GM21576 (cell line): ENCODE results near the gene CILP.
A peak's percentile ranks its signal among the peaks of the same experiment; 100 is the strongest.
"Not testable (repeated sequence)": the region's sequence is repeated elsewhere in the genome, so short reads cannot be mapped to it uniquely, and the experiment has no call there.

ENCODE experiments used
- ATAC-seq: cut with Tn5 transposase; IDR thresholded peaks from one replicate; pipeline ENCODE4 v1.9.1; 2021; ENCODE audit warnings: mild to moderate bottlenecking, moderate library complexity; ENCODE audit not compliant: unreplicated experiment

CILP gene

GRCh38 chr15:65210770-65211481 lies at the start of gene CILP:
Gene CILP (minus strand): TSS chr15:65211473. CDS start chr15:65209755, 1,718 bp downstream.
- ATAC-seq = no peak

DNA sequence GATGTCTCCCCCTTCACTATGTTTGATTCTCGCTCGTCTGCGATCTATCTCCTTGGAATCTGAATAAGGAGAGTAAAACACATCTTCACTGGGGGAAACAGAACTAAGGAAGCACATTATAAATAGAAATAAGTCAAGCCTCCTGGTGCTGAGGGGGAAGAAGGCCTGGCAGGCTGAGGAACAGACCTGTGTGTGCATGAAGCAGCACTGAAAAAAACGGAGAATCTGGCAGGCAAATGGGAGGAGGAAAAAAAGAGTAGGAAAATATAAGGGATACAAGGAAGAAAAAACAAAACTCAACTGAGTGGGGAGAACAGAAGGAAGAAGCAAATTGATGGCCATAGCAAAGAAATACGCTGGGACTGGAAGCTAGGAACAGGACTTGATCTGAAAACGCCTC lies 49.7 kb upstream of the CILP start:
- ATAC-seq = no peak

GRCh38 chr15:65259367-65259797 lies 48.1 kb upstream of the CILP start:
- no peak for ATAC-seq

DNA sequence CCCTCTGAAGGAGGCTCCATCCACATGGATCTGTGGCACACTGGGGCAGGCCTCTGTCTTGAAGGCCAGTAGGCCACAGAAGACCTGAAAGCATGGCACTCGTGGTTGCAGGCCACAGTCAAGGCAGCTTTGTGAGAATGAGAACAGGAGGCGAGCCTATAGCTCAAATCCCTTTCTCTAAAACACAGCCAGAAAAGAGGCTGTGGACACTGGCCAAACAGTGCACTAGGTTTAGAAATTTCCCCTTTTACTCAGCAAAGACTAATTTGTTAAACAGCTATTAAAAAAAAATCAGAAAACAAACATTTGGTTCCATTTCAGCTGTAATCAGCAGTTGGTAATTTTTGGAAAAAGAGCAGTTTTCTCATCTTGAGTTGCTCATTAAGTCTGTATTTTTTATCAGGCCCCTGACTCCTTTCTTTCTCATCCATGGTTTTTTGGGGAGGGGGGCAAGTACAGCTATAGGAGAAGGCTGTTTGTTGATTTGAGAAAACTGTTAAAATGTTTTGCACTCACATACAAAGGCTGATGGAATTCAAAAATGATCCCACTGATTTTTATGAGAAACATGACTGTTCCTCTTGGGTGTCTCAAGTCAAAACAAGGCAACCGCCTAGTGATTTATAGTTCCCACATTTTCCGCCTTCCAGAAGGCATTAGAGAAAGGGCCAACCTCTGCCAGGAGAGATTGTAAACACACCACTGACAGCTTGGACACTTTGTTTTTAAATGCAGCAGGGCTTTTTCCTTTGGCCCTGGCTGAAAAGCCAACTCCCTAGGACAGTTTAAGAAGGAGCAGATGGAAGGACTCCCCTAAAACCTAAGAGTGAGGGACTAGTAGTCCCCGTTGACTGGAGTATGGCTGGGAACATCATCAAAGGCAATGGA lies 47.3 kb upstream of the CILP start:
- no peak for ATAC-seq

- ATAC-seq = no peak
Measured at GRCh38 chr15:65255486-65256140, 44.3 kb upstream of the CILP start.

GRCh38 chr15:65254758-65255157 lies 43.5 kb upstream of the CILP start:
- no peak for ATAC-seq

- ATAC-seq = no peak
Measured at GRCh38 chr15:65254356-65254755, 43.1 kb upstream of the CILP start.

- peak; percentile 49 for ATAC-seq
Measured at GRCh38 chr15:65249641-65250040, 38.4 kb upstream of the CILP start.

- ATAC-seq = no peak
Measured at GRCh38 chr15:65248511-65249255, 37.4 kb upstream of the CILP start.

DNA sequence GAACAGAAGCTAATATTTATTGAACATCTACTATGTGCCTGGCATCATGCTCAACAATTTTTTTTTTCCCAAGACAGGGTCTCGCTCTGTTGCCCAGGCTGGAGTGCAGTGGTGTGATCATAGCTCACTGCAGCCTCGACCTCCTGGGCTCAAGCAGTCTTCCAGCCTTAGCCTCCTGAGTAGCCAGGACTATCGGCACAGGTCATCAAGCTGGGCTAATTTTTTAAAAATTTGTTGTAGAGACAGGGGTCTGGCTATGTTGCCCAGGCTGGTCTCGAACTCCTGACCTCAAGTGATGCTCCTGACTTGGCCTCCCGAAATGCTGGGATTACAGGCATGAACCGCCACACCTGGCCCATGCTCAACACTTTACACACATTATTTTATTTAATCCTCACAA lies 35.7 kb upstream of the CILP start:
- ATAC-seq = no peak

GRCh38 chr15:65246026-65246714 lies 34.9 kb upstream of the CILP start:
- no peak for ATAC-seq

DNA sequence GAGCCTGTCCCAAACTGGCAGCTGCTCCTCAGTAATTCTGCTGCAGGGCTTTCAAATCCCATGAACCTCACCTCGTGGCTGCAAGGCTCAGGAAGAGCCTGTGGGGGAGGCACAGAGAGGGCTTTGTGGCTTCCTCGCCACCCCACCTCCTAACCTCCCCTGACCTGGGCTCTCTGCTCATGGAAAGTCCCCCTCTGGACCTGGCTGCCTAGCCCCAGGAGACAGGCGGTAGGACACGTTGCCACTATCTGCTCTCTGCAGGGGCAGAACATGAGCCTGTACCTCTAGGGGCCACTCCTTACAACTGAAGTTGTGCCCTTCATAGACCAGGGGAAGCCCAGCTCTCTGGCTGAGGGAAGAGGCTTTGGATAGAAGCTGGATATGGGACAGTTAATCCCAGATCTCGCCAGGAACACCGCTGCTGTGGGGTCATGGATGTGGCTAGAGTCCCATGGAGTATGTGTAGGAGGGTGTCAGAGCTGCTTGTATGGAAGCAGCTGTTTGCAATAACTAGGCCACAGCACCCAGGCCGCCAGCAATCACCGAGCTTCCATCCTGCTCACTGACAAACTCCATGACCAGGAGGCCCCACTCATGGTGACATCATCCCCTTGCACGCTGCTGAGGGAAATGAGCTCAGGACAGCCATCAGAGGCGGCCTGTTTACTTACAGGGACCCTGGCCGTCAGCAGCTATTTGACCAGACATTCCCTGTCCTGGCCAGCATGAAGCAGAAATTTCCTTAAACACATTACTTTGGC lies 34.0 kb upstream of the CILP start:
- no peak for ATAC-seq

- no peak for ATAC-seq
Measured at GRCh38 chr15:65244638-65245037, 33.4 kb upstream of the CILP start.

DNA sequence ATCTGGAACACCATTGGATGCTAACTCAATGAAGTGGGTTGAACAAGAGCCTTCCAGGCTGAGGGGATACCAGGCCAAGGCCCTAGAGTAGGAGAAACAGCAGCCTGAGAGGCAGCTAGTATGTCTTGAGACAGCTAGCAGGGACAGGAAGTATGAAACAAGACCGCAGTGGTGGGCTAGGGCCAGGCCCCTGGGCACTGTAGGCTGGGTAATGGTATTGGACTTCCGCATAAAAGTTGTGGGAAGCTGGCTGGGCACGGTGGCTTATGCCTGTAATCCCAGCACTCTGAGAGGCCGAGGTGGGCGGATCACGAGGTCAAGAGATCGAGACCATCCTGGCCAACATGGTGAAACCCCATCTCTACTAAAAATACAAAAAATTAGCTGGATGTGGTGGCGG lies 25.2 kb upstream of the CILP start:
- not testable (repeated sequence) for ATAC-seq

- no peak for ATAC-seq
Measured at GRCh38 chr15:65233696-65234095, 22.4 kb upstream of the CILP start.

DNA sequence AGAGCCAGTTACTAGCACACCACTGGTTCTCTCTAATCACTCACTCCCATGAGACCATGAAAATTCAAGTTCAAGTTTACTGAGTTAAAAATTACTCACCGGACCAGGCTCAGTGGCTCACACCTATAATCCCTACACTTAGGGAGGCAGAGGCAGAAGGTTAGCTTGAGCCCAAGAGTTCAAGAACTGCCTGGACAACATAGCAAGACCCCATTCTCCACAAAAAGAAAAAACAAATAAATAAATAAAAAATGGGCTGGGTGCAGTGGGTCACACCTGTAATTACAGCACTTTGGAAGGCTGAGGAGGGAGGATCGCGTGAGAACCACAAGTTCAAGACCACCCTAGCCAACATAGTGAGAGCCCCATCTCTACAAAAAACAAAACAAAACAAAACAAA lies 21.2 kb upstream of the CILP start:
- ATAC-seq = no peak

DNA sequence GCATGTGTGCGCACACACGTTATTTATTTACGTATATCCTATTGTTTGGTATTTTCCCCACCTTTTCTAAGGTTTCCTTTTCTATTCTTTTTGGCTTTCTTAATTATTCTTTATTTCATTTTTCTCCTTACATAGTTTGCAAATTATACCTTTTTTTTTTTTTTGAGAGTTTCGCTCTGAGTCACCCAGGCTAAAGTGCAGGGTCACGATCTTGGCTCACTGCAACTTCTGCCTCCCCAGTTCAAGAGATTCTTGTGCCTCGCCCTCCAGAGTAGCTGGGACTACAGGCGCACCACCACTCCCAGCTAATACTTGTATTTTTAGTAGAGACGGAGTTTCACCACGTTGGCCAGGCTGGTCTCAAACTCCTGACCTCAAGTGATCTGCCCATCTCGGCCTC lies 20.0 kb upstream of the CILP start:
- ATAC-seq = no peak

- not testable (repeated sequence) for ATAC-seq
Measured at GRCh38 chr15:65226901-65227300, 15.6 kb upstream of the CILP start.

GRCh38 chr15:65226221-65226620 lies 14.9 kb upstream of the CILP start:
- ATAC-seq = no peak

GRCh38 chr15:65223996-65224395 lies 12.7 kb upstream of the CILP start:
- no peak for ATAC-seq
